Heart left ventricle (tissue), 13 donors: Measurements from ENCODE around the gene PINK1.

Experiments used
- POLR2A ChIP-seq, 2 donors: fragments of 450-650 bp; IDR thresholded peaks; one replicate each; pipeline ENCODE4 v1.6.1; 2017; ENCODE audit warnings: antibody characterized with exemption in 2 of 2, mild to moderate bottlenecking in 2 of 2, moderate library complexity in 2 of 2
- TF ChIP-seq, protein P1 (sequence below), 12 donors: fragments of 200-600 bp; sonication (generic) in 4 of 12; IDR thresholded peaks; one replicate each; pipeline versions ENCODE4 v1.5.0 to v1.8.0; 2018 to 2022; ENCODE audit warnings: antibody characterized with exemption in 12 of 12, mild to moderate bottlenecking in 5 of 12
- donor health status: ischemic (EF 13 %, LVEDD 7.1; RV severe dilation, severe dysfunction).
- donor health status: DM: no; HTN: yes; CAD: no.
- donor health status: DM: no; HTN: no; CAD: no.
- donor health status: ischemic (EF 25% LVEDD 6.9; RV normal size, moderate dysfunction).
- donor health status: ischemic (EF 25% LVEDD 5.7; RV mildly dilated, moderate dysfunction).
- donor health status: ischemic (EF 35%, LVEDD 5.7; RV mildly dilated, moderate dysfunction).
- donor health status: nonischemic (EF 11% LVEDD 7.7; RV severe dilation, severe dysfunction).
- donor health status: DM: yes; HTN: yes; CAD: no.
- donor health status: PGD.
- donor health status: ischemic (EF 29% LVEDD 5.4; RV normal size, mild dysfunction).
- donor health status: nonischemic (EF 23%, LVEDD 6.1; RV moderate dilation, normal function).

- TF ChIP-seq, protein P1, sequence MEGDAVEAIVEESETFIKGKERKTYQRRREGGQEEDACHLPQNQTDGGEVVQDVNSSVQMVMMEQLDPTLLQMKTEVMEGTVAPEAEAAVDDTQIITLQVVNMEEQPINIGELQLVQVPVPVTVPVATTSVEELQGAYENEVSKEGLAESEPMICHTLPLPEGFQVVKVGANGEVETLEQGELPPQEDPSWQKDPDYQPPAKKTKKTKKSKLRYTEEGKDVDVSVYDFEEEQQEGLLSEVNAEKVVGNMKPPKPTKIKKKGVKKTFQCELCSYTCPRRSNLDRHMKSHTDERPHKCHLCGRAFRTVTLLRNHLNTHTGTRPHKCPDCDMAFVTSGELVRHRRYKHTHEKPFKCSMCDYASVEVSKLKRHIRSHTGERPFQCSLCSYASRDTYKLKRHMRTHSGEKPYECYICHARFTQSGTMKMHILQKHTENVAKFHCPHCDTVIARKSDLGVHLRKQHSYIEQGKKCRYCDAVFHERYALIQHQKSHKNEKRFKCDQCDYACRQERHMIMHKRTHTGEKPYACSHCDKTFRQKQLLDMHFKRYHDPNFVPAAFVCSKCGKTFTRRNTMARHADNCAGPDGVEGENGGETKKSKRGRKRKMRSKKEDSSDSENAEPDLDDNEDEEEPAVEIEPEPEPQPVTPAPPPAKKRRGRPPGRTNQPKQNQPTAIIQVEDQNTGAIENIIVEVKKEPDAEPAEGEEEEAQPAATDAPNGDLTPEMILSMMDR (IDR thresholded peaks at IDR 0.05) = no peak
- no peak for TF ChIP-seq POLR2A (IDR thresholded peaks at IDR 0.05)
Measured at GRCh38 chr1:20662110-20662475, 28.8 kb downstream of the PINK1 start.
